A673 (cell line): Measurements from ENCODE around the gene PIGL.

Experiments
- CTCF ChIP-seq: fragments of 300-800, 200-600 bp; sonication (generic); conservative IDR thresholded peaks from 2 replicates; pipeline ENCODE4 v1.5.1; 2017; ENCODE audit warnings: low read depth, mild to moderate bottlenecking, antibody characterized with exemption, low read length, moderate library complexity, mixed read lengths
- EZH2 ChIP-seq: fragments of 200-600 bp; sonication (generic); IDR thresholded peaks from 2 replicates; pipeline ENCODE4 v1.6.1; 2017; ENCODE audit warnings: borderline replicate concordance, low read depth, mild to moderate bottlenecking, mixed read lengths, antibody characterized with exemption, low read length; ENCODE audit not compliant: poor library complexity, severe bottlenecking

DNA sequence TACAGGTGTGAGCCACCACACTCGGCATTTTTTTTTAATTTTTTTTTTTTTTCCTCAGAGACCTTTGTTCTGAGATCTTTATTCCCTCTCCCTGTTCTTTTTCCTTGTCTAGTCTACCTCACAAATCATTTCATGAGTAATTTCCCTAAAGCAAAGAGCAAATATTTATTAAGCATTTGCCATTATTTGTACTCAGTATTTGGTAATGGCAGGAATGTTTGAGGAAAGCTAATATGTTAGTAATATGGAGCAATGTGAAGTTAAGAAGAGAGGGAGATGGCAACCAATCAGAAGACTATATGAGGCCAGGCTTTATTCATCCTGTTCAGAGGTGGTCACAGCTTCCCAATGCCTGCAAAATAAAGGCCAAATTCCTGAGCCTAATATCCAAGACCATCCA, 122.9 kb downstream of the PIGL start:
- TF ChIP-seq CTCF (no peak), EZH2 (no peak)
